ENCODE measurements around the gene GTF2IRD1.
"Not testable (repeated sequence)": the region's sequence is repeated elsewhere in the genome, so short reads cannot be mapped to it uniquely, and the experiment has no call there.

GTF2IRD1 gene

DNA sequence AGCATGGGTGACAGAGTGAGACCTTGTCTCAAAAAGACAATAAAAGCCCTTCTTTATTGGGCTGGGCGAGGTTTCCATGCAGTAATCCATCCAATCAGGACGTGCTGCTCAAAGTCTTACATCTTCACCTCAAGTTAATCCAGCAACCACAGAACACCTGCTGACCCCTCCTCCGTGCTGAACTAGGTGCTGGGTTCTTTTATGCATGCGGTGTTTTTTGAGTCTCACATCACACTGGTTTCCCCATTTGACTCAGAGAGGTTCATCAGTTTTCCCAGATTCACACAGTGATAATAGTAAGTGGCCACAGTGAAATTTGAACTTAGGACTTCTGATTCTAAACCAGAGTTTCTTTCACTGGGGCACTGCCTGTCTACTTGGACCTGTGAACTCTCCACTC lies 145.5 kb downstream of the GTF2IRD1 start:
- DNase-seq (ENCODE audit: low spot score) = no peak

DNA sequence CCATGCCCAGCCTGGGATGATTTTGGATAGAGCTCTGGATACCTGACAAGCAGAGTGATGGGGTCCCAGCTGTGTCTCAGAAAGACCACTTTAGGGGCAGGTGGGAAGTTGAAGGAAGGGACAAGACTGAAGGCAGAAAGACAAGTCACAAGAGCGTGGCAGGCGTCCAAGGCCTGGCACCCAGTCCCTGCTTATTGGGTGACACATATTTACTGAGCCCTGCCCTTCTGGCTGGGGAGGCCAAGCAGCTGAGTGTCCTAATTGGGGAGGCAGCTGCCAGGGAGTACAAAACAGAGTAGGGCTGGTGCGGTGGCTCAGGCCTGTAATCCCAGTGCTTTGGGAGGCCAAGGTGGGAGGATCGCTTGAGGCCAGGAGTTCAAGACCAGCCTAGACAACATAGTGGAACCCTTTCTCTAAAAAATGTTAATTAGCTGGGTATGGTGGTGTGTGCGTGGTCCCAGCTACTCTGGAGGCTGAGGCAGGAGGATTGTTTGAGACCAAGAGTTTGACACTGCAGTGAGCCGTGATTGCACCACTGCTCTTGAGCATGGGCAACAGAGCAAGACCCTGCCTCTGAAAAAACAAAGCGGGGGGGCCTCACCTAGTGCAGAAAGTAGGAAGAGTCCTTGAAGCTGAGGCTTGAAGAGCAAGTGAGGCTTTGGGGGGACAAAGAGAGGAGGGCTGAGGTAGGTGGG lies 150.8 kb downstream of the GTF2IRD1 start:
- peak; percentile 56 for DNase-seq (ENCODE audit: low spot score)

DNA sequence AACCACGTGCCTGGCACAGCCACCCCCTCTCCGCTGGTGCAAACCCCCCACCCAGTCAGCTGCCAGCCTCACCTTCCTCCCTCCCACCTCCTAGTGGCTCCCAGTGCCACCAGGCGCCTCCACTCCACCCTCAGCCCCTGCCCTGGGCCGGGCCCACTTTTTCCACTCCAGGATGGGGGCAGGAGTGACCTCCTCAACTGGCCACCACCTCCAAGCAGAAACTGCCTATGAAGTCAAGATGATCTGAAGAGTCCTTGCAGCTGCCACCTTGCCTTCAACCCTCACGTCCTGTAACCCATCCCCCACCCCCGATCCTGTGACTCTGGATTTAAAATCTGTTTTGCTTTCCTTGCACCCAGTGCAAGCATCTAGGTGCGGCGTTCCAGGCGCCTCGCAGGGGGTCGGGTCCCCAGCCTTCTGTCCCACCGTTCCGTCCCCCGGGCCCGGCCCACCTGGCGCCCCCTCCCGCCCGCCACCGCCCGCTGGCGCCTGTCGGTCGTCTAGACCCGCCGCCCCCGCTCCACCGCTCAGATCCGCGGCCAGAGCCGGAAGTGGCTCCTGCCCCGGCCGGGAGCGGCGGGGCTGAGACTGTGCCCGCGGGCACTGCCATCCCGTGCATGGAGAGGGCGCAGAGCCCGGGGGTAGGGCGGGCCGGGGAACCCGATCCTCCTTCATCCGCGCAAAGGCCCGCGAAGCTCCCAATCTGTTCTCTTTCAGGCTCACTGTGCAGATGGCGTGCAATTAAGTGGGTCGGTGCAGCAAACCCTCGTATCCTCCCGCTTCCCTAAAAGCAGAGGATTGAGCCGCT lies 152.6 kb downstream of the GTF2IRD1 start:
- no peak for DNase-seq (ENCODE audit: low spot score)

DNA sequence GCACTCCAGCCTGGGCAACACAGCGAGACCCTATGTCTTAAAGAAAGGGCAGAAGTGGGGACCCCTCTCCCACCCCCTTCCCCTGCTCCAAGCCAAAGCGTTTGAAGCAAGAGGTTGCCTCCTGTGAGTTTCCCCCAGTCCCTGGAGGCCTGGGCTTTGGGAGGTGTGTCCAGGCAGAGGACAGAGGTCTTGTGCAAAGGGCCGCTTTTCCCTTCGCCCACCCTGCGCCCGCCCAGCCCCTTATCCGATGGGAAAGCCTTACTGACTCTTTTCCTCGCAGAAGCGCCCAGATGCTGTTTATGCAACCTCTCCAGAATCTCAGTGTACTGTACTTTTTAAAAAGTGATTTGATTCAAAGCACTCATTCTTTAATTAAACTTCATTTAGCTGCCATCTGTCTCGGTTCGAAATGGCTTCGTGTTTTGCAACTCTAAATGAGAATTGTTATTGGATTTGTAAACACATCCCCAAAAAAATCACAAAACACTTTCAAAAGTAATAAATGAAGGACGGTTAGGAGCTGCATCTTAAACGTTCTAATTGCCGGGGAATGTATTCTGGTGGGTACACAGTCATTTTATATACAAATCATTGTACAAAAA lies 153.3 kb downstream of the GTF2IRD1 start:
- DNase-seq (ENCODE audit: low spot score) = no peak

GRCh38 chr7:74612015-74612829 lies 158.5 kb downstream of the GTF2IRD1 start:
- DNase-seq (ENCODE audit: low spot score) = peak; percentile 30

GRCh38 chr7:74615933-74616780 lies 162.5 kb downstream of the GTF2IRD1 start:
- no peak for DNase-seq (ENCODE audit: low spot score)

DNA sequence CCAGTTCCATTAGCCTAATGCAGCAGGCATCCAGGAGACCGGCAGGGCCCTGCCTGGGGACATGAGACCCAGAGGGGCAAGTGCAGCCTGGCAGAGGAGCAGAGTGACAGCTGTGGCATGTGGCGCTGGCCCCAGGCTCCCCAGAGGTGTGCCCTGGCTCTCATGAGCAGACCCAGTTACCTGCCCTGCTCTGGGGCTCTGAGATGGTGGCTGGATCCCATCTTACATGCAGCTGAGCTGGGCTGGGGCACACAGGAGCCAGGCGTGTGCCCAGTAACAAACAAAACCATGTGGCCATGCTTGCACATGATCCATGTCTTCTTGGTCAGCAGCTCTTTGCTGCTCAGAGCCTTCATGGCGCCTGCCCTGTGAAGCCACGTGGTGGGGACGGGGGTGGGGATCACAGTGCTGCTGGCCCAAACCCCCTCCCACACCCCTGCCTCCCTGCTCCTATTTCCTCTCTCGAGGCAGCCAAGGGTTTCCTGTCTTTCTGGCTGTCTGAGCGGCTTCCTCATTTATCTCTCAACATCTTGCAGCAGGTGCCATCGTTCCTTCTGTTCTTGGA lies 163.6 kb downstream of the GTF2IRD1 start:
- DNase-seq (ENCODE audit: low spot score) = no peak

DNA sequence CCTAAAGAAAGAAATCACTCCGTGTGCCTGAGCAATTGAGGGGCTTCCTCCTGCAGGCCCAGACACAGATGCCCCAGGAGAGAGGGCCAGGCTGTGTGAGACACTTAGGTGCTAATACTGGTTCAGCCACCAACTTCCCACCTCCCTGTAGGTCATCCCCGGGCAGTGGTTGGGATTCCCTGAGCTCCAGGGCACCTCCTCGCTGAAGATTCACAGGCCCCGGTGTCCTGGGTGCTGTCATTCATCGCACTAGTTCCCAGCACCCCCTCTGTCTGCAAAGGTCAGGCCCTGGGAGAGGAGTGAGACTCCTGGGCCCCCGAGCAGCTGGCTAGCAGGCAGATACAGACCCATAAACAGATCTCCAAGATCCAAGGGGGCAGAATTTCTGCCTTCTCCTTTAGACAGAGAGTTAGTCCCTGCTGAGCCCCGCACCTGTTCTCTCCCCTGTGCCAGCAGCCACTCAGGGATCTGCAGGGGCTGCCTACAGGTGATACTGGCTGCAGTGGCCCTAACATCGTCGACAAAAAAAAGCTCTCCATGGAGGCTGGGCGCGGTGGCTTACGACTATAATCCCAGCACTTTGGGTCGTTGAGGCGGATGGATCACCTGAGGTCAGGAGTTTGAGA lies 165.6 kb downstream of the GTF2IRD1 start:
- no peak for DNase-seq (ENCODE audit: low spot score)

GRCh38 chr7:74622228-74622749 lies 168.6 kb downstream of the GTF2IRD1 start:
- DNase-seq (ENCODE audit: low spot score) = no peak

- DNase-seq (ENCODE audit: low spot score) = no peak
Measured at GRCh38 chr7:74623135-74623534, 169.4 kb downstream of the GTF2IRD1 start.

GRCh38 chr7:74625446-74625845 lies 171.7 kb downstream of the GTF2IRD1 start:
- DNase-seq (ENCODE audit: low spot score) = no peak

DNA sequence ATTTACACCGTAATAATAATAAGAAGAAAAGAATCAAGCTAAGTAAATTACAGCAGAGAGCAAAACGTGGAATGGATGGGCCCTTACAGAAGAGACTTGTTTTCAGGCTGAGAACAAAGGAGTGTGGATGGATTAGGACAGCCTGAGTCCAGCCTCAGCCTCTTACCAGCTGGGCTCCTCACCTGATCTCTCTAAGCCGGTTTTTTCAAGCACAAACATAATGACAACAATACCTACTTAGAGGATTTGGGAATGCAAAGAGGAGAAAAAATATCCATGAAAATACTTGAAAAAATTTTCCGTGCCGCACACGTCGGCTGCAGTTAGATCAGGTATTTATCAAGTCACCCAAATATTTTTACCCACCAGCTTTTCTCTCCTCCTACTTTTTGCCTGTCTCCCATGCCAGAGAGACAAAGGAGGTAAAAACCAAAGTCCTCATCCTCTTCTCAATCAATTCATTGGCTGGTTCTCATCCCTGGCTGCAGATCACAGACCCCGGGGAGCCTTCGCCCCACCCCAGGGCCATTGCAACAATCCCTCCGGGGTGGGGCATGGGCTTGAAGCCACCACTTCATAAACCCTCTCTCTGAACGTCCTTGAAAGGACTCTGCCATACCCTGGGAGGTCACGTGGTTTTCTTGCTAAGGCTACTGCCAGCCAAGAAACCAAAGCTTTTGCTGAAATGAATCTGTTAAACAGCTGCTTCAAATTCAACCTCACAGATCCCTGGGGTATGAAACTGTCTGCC lies 174.1 kb downstream of the GTF2IRD1 start:
- DNase-seq (ENCODE audit: low spot score) = peak; percentile 32

GRCh38 chr7:74632505-74632904 lies 178.8 kb downstream of the GTF2IRD1 start:
- DNase-seq (ENCODE audit: low spot score) = no peak

DNA sequence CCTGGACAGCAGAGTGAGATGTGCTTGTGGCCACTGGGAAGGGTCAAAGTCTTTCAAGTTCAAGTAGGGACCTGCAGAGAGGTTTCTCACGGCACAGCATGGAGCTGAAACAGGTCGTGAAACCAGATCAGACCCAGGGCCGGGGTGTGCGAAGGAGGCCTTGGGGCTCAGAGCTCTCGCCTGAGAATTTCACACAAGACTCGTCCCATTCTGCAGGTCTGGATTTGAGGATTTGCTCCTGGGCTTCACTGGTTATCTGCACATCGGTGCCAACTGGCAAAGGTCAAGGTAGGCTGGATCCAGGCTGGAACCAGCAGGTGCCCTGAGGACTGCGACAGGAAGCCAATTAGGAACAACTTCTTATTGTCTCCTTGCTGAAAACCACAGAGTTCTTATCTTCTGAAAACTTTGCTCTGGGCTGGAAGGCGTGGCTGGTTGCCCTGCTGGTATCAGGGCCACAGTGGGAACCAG lies 179.8 kb downstream of the GTF2IRD1 start:
- peak; percentile 57 for DNase-seq (ENCODE audit: low spot score)

- no peak for DNase-seq (ENCODE audit: low spot score)
Measured at GRCh38 chr7:74637745-74638144, 184.0 kb downstream of the GTF2IRD1 start.

DNA sequence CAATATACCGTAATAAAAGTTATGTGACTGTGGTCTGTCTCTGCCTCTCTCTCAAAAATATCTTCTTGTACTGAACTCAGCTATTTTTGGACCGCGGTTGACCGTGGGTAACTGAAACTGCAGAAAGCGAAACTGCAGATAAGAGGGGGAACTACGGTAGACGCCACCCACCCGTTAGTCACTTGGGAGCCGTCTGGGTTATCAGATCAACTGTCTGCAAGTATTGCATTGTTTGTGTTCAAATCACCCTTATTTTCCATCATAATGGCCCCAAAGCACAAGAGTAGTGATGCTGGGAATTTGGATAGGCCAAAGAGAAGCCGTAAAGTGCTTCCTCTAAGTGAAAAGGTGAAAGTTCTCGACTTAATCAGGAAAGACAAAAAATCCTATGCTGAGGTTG lies 196.3 kb downstream of the GTF2IRD1 start:
- DNase-seq (ENCODE audit: low spot score) = not testable (repeated sequence)

GRCh38 chr7:74650493-74651132 lies 196.9 kb downstream of the GTF2IRD1 start:
- DNase-seq (ENCODE audit: low spot score) = not testable (repeated sequence)

DNA sequence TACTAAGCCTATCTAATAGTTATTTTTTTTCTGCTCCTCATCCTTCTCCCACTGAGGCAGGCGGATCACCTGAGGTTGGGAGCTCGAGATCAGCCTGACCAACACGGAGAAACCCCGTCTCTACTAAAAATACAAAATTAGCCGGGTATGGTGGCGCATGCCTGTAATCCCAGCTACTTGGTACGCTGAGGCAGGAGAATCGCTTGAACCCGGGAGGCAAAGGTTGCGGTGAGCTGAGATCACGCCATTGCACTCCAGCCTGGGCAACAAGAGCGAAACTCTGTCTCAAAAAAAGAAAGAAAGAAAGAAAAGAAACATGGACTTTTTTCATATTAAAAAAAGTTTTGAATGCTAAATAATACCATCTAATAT lies 197.4 kb downstream of the GTF2IRD1 start:
- not testable (repeated sequence) for DNase-seq (ENCODE audit: low spot score)

Data from LoVo (cell line).